ENCODE data around the gene IFIT5.
"Not testable (repeated sequence)": the region's sequence is repeated elsewhere in the genome, so short reads cannot be mapped to it uniquely, and the experiment has no call there.

IFIT5 gene

GRCh38 chr10:89388806-89389205 lies 25.6 kb upstream of the IFIT5 start:
- DNase-seq (ENCODE audit: low read depth, low spot score): no peak
- in situ Hi-C loops (cut with HindIII; ENCODE audit: low sequenced_read_pairs): no loop called here
- TF ChIP-seq CTCF (IDR thresholded peaks at IDR 0.05; ENCODE audit: low read depth, low read length): no peak

GRCh38 chr10:89389254-89389653 lies 25.1 kb upstream of the IFIT5 start:
- peak; percentile 39 for TF ChIP-seq CTCF (IDR thresholded peaks at IDR 0.05; ENCODE audit: low read depth, low read length)
- no peak overlapping the region for H3K4me3 ChIP-seq (ENCODE audit: low read depth, low read length)
- peak; percentile 32 for DNase-seq (ENCODE audit: low read depth, low spot score)
- in situ Hi-C loops (cut with HindIII; ENCODE audit: low sequenced_read_pairs): no loop called here

More at GRCh38 chr10:89388806-89389205, 25.6 kb upstream of the IFIT5 start:
- no peak overlapping the region for H3K4me3 ChIP-seq (ENCODE audit: low read depth, low read length)

GRCh38 chr10:89390476-89391225 lies 23.7 kb upstream of the IFIT5 start:
- TF ChIP-seq CTCF (IDR thresholded peaks at IDR 0.05; ENCODE audit: low read depth, low read length): no peak
- no peak for DNase-seq (ENCODE audit: low read depth, low spot score)
- in situ Hi-C loops (cut with HindIII; ENCODE audit: low sequenced_read_pairs): no loop called here
- no peak overlapping the region for H3K4me3 ChIP-seq (ENCODE audit: low read depth, low read length)

DNA sequence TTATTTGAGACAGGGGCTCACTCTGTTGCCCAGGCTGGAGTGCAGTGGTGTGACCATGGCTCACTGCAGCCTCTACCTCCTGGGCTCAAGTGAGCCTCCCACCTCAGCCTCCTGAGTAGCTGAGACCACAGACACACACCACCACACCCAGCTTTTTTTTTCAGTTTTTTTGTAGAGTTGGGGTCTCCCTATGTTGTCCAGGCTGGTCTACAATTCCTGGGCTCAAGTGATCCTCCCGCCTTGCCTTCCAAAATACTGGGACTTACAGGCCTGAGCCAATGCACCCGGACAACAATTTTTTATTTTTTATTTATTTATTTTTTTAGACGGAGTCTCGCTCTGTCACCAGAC lies 23.2 kb upstream of the IFIT5 start:
- in situ Hi-C loops (cut with HindIII; ENCODE audit: low sequenced_read_pairs); H3K4me3 ChIP-seq (ENCODE audit: low read depth, low read length); DNase-seq (ENCODE audit: low read depth, low spot score): not testable (repeated sequence)

- DNase-seq (ENCODE audit: low read depth, low spot score): peak; percentile 94
- no peak for TF ChIP-seq CTCF (IDR thresholded peaks at IDR 0.05; ENCODE audit: low read depth, low read length)
- peak within 1 kb of the TSS; percentile 71 for H3K4me3 ChIP-seq (ENCODE audit: low read depth, low read length)
- in situ Hi-C loops (cut with HindIII; ENCODE audit: low sequenced_read_pairs): no loop called here
These were observed 22.2 kb upstream of the IFIT5 start, which contains the start of gene IFIT1 for GRCh38 chr10:89391907-89392756. TSS of gene IFIT1 (plus strand) at chr10:89392623. CDS start at chr10:89392713, 90 bp downstream.

- in situ Hi-C loops (cut with HindIII; ENCODE audit: low sequenced_read_pairs): no loop called here
- H3K4me3 ChIP-seq (ENCODE audit: low read depth, low read length): peak overlapping the region; percentile 71
- TF ChIP-seq CTCF (IDR thresholded peaks at IDR 0.05; ENCODE audit: low read depth, low read length): no peak
- peak; percentile 74 for DNase-seq (ENCODE audit: low read depth, low spot score)
These were observed 21.4 kb upstream of the IFIT5 start for GRCh38 chr10:89392974-89393373.

- no peak for TF ChIP-seq CTCF (IDR thresholded peaks at IDR 0.05; ENCODE audit: low read depth, low read length)
- in situ Hi-C loops (cut with HindIII; ENCODE audit: low sequenced_read_pairs): no loop called here
- no peak for DNase-seq (ENCODE audit: low read depth, low spot score)
- H3K4me3 ChIP-seq (ENCODE audit: low read depth, low read length): no peak overlapping the region
These were observed 20.5 kb upstream of the IFIT5 start for GRCh38 chr10:89393898-89394297.

All from astrocyte of the spinal cord (primary cell).